Liver (tissue), 9 donors: ENCODE measurements around the gene IRF4. TPM values are rescaled to one million over a fixed set of nuclear protein-coding genes. Genes with fewer than 3 reads are reported as not detected.

Source experiments
- DNase-seq: peaks from one replicate; pipeline ENCODE4 v3.0.0-alpha.2; 2017; ENCODE audit warnings: low spot score
- H3K27ac ChIP-seq, 2 donors: one replicate each; pipeline ENCODE4 v1.7.0; 2013; ENCODE audit warnings: inconsistent platforms in 2 of 2, low read length in 2 of 2, control low read depth in 1 of 2, low read depth in 1 of 2, mild to moderate bottlenecking in 1 of 2
- H3K27me3 ChIP-seq, 4 donors: one replicate each; pipeline versions ENCODE4 v1.6.1 to v1.7.0; 2013; ENCODE audit warnings: low read length in 3 of 4, inconsistent platforms in 1 of 4, mild to moderate bottlenecking in 1 of 4, moderate library complexity in 1 of 4; ENCODE audit not compliant: control insufficient read depth in 4 of 4, insufficient read depth in 4 of 4
- H3K36me3 ChIP-seq, 4 donors: one replicate each; pipeline versions ENCODE4 v1.6.1 to v1.7.0; 2013; ENCODE audit warnings: low read length in 3 of 4, mild to moderate bottlenecking in 3 of 4, low read depth in 1 of 4, moderate library complexity in 1 of 4; ENCODE audit not compliant: control insufficient read depth in 4 of 4, insufficient read depth in 3 of 4
- H3K4me1 ChIP-seq, 4 donors: one replicate each; pipeline versions ENCODE4 v1.6.1 to v1.7.0; 2013; ENCODE audit warnings: low read length in 3 of 4, mild to moderate bottlenecking in 3 of 4, moderate library complexity in 1 of 4; ENCODE audit not compliant: control insufficient read depth in 4 of 4, insufficient read depth in 4 of 4
- H3K4me3 ChIP-seq, 3 donors: one replicate each; pipeline versions ENCODE4 v1.6.1 to v1.7.0; 2013; ENCODE audit warnings: low read length in 3 of 3, control low read depth in 1 of 3, low read depth in 1 of 3, mild to moderate bottlenecking in 1 of 3
- H3K9ac ChIP-seq, 2 donors: one replicate each; pipeline ENCODE4 v1.7.0; 2013; ENCODE audit warnings: low read length in 2 of 2, mild to moderate bottlenecking in 2 of 2, moderate library complexity in 2 of 2, control low read depth in 1 of 2, low read depth in 1 of 2
- H3K9me3 ChIP-seq, 4 donors: one replicate each; pipeline versions ENCODE4 v1.6.1 to v1.7.0; 2013; ENCODE audit warnings: low read length in 3 of 4; ENCODE audit not compliant: control insufficient read depth in 4 of 4
- EGR1 ChIP-seq, 2 donors: IDR thresholded peaks; 2 replicates each; pipeline ENCODE4 v1.6.1; 2016 to 2018; ENCODE audit warnings: antibody characterized with exemption in 2 of 2, low read depth in 2 of 2
- FOXA1 ChIP-seq: IDR thresholded peaks from 2 replicates; pipeline ENCODE4 v1.6.1; 2016; ENCODE audit warnings: antibody characterized with exemption
- FOXA2 ChIP-seq: IDR thresholded peaks from 2 replicates; pipeline ENCODE4 v1.6.1; 2016; ENCODE audit warnings: antibody characterized with exemption
- HNF4A ChIP-seq, 2 donors: conservative IDR thresholded peaks; 2 replicates each; pipeline ENCODE4 v1.6.1; 2016; ENCODE audit warnings: antibody characterized with exemption in 2 of 2, mild to moderate bottlenecking in 2 of 2
- HNF4G ChIP-seq: IDR thresholded peaks from 2 replicates; pipeline ENCODE4 v1.6.1; 2016; ENCODE audit warnings: antibody characterized with exemption
- JUND ChIP-seq, 2 donors: IDR thresholded peaks; 2 replicates each; pipeline ENCODE4 v1.6.1; 2016; ENCODE audit warnings: antibody characterized with exemption in 2 of 2
- NR2F2 ChIP-seq: IDR thresholded peaks from 2 replicates; pipeline ENCODE4 v1.6.1; 2016; ENCODE audit warnings: antibody characterized with exemption
- RXRA ChIP-seq, 2 donors: IDR thresholded peaks; 2 replicates each; pipeline ENCODE4 v1.6.1; 2017 to 2018; ENCODE audit warnings: antibody characterized with exemption in 2 of 2, mild to moderate bottlenecking in 1 of 2
- SP1 ChIP-seq: IDR thresholded peaks from 2 replicates; pipeline ENCODE4 v1.6.1; 2018; ENCODE audit warnings: antibody characterized with exemption, mild to moderate bottlenecking
- TAF1 ChIP-seq: conservative IDR thresholded peaks from 2 replicates; pipeline ENCODE4 v1.6.1; 2016; ENCODE audit warnings: antibody characterized with exemption, mild to moderate bottlenecking
- YY1 ChIP-seq: IDR thresholded peaks from 2 replicates; pipeline ENCODE4 v1.6.1; 2016; ENCODE audit warnings: antibody characterized with exemption, mild to moderate bottlenecking
- WGBS: extraction: QIAGEN DNeasy Blood & Tissue Kit; methylation state at CpG from one replicate; pipeline ENCODE4 v1.1.7; 2013; 5-methylcytosine and 5-hydroxymethylcytosine counted together
- polyA plus RNA-seq, 2 donors: library from polyadenylated mRNA; stranded (reverse) in 1 of 2; unstranded in 1 of 2; fragments of 200-250 nt in 1 of 2; fragments of >200 nt in 1 of 2; fragmentation: Nextera tagmentation in 1 of 2; extraction: Ambion mirVana in 1 of 2; gene quantifications; one replicate each; pipeline versions ENCODE4 v1.2.1 to v1.2.3, GENCODE V29; 2013 to 2015
- total RNA-seq, 2 donors: library from RNA; depleted of rRNA; stranded (reverse); fragments of >200 nt; gene quantifications; one replicate each; pipeline ENCODE4 v1.2.3, GENCODE V29; 2014
- TF ChIP-seq, protein P1 (sequence below): fragments of 150-350 bp; IDR thresholded peaks from 2 replicates; pipeline ENCODE4 v1.5.1; 2017; ENCODE audit warnings: improper control_type of control experiment, low read depth, low read length; ENCODE audit not compliant: missing input control
- TF ChIP-seq, protein P2 (sequence below): IDR thresholded peaks from 2 replicates; pipeline ENCODE4 v1.6.1; 2016; ENCODE audit warnings: antibody characterized with exemption, mild to moderate bottlenecking
- TF ChIP-seq, protein P3 (sequence below): IDR thresholded peaks from 2 replicates; pipeline ENCODE4 v1.6.1; 2016; ENCODE audit warnings: antibody characterized with exemption
- donor health status: healthy.
- donor health status: healthy.
- donor health status: healthy.
- donor health status: healthy.
- donor health status: healthy.

IRF4 gene
- total and polyA plus RNA-seq, 4 donors: 0.68 to 1.6 (median 1.1) TPM

DNA sequence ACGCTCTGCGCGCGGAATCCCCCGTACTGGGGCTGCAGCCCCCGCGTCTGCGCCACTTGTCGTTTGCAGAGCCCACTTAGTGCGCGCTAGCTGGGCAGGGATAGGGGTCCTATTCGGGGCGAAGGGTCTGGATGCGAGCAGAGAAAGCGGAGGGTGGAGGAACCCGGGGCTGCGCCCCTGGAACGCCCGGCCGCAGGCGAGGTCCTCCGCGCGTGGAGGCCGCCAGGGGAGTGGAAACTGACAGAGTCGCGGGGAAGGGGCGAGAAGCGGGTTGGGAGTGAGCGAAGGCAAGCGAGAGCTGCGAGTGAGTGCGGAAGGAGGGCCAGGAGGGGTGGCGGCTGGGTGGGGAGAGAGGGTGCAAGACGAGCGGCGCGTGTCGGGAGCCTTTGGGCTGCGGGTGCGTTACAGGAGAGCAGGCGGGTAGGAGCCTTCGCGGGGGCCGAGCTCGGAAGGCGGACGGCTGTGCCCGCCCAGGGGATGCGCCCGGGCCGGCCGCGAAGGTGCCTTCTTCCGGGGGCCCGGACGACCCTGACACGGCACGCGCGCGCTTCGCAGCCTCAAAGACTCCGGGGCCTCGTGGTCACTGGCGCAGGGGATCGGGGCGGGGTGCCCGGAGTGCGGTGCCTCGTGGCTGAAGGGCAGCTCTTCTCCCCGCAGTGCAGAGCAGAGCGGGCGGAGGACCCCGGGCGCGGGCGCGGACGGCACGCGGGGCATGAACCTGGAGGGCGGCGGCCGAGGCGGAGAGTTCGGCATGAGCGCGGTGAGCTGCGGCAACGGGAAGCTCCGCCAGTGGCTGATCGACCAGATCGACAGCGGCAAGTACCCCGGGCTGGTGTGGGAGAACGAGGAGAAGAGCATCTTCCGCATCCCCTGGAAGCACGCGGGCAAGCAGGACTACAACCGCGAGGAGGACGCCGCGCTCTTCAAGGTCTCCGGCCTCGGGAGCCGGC lies 1.2 kb downstream of the IRF4 start:
- Histone ChIP-seq H3K9ac (no peak overlapping the region), H3K27ac (no peak overlapping the region), H3K9me3 (peaks cover 0 to 4% (median 0%) of the 10 kb centered on the region in 4 donors), H3K4me3 (peak overlapping the region in 2 of 3 donors; percentile 22 to 60), H3K36me3 (no peaks in the 10 kb centered on the region), H3K27me3 (peaks cover 2 to 20% (median 8%) of the 10 kb centered on the region in 4 donors), H3K4me1 (peaks cover 13 to 38% (median 22%) of the 10 kb centered on the region in 4 donors)
- no peak for DNase-seq
- TF ChIP-seq, protein P1, sequence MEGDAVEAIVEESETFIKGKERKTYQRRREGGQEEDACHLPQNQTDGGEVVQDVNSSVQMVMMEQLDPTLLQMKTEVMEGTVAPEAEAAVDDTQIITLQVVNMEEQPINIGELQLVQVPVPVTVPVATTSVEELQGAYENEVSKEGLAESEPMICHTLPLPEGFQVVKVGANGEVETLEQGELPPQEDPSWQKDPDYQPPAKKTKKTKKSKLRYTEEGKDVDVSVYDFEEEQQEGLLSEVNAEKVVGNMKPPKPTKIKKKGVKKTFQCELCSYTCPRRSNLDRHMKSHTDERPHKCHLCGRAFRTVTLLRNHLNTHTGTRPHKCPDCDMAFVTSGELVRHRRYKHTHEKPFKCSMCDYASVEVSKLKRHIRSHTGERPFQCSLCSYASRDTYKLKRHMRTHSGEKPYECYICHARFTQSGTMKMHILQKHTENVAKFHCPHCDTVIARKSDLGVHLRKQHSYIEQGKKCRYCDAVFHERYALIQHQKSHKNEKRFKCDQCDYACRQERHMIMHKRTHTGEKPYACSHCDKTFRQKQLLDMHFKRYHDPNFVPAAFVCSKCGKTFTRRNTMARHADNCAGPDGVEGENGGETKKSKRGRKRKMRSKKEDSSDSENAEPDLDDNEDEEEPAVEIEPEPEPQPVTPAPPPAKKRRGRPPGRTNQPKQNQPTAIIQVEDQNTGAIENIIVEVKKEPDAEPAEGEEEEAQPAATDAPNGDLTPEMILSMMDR: no peak
- TF ChIP-seq FOXA2 (no peak), EGR1 (IDR thresholded peaks at IDR 0.05; ENCODE audit: low read depth in 2 of 2) (no peak), RXRA (IDR thresholded peaks at IDR 0.05) (no peak), SP1 (no peak), TAF1 (no peak), JUND (IDR thresholded peaks at IDR 0.05) (no peak)
- TF ChIP-seq, protein P2, sequence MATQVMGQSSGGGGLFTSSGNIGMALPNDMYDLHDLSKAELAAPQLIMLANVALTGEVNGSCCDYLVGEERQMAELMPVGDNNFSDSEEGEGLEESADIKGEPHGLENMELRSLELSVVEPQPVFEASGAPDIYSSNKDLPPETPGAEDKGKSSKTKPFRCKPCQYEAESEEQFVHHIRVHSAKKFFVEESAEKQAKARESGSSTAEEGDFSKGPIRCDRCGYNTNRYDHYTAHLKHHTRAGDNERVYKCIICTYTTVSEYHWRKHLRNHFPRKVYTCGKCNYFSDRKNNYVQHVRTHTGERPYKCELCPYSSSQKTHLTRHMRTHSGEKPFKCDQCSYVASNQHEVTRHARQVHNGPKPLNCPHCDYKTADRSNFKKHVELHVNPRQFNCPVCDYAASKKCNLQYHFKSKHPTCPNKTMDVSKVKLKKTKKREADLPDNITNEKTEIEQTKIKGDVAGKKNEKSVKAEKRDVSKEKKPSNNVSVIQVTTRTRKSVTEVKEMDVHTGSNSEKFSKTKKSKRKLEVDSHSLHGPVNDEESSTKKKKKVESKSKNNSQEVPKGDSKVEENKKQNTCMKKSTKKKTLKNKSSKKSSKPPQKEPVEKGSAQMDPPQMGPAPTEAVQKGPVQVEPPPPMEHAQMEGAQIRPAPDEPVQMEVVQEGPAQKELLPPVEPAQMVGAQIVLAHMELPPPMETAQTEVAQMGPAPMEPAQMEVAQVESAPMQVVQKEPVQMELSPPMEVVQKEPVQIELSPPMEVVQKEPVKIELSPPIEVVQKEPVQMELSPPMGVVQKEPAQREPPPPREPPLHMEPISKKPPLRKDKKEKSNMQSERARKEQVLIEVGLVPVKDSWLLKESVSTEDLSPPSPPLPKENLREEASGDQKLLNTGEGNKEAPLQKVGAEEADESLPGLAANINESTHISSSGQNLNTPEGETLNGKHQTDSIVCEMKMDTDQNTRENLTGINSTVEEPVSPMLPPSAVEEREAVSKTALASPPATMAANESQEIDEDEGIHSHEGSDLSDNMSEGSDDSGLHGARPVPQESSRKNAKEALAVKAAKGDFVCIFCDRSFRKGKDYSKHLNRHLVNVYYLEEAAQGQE: no peak
- 6% methylated on average over 108 of the region's 108 CpGs for WGBS

DNA sequence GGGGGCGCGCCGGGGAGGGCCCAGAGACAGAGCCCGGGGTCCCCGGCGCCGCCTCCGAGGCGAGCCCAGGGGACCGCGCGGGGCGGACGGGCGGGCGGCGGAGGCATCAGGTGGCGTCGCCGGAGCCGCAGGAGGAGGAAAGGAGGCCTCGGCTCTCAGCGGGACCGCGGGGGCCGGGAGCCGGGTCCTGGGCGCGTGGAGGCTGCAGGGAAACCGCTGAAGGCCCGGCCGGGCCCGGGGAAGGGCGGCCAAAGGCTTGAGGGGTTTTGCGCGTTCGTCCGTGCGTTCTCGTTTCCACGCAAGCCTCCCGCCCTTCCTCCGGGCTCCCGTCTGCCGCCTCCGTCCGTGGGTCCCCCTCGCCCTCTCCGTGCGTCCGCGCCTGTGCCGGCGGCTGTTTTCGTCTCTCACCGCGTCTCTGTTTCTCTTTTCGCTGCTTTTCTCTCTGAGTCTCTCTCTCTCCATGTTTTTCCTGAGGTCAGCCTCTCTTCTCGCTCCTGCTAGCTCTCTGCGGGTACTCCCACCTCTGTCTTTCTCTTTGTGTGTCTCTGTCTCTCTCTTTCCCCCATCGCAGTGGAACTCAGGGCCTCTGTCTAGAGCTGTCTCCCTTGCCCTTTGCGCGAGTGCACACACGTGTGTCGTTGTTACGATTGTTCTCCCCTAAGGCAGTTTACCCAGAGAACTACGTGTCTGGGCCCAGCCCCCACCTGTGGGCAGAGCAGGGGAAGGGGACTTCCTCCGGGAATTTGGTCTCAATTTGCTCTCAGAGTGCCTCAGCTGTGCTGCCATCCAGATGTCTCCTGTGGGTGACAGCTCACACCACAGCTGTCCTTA lies 2.1 kb downstream of the IRF4 start:
- WGBS: 4% methylated on average over 68 of the region's 68 CpGs
- DNase-seq: no peak
- H3K27ac ChIP-seq: no peak overlapping the region
- peaks cover 2 to 20% (median 8%) of the 10 kb centered on the region in 4 donors for H3K27me3 ChIP-seq
- TF ChIP-seq FOXA1 (no peak), YY1 (no peak), HNF4G (no peak), FOXA2 (no peak), NR2F2 (no peak), EGR1 (IDR thresholded peaks at IDR 0.05; ENCODE audit: low read depth in 2 of 2) (no peak), HNF4A (conservative IDR thresholded peaks at IDR 0.05) (no peak), TAF1 (no peak)
- TF ChIP-seq, protein P3, sequence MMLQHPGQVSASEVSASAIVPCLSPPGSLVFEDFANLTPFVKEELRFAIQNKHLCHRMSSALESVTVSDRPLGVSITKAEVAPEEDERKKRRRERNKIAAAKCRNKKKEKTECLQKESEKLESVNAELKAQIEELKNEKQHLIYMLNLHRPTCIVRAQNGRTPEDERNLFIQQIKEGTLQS: no peak
- peaks cover 0 to 4% (median 0%) of the 10 kb centered on the region in 4 donors for H3K9me3 ChIP-seq
- H3K4me1 ChIP-seq: peaks cover 13 to 32% (median 18%) of the 10 kb centered on the region in 4 donors
- H3K36me3 ChIP-seq: no peaks in the 10 kb centered on the region
- H3K9ac ChIP-seq: no peak overlapping the region
- H3K4me3 ChIP-seq: peak overlapping the region in 1 of 3 donors; percentile 60
